ENCODE measurements around the gene WDR73. TPM values are rescaled to one million over a fixed set of nuclear protein-coding genes. Genes with fewer than 3 reads are reported as not detected.

Gene WDR73
- 13.6 and 15.0 TPM in 2 replicates for total RNA-seq

DNA sequence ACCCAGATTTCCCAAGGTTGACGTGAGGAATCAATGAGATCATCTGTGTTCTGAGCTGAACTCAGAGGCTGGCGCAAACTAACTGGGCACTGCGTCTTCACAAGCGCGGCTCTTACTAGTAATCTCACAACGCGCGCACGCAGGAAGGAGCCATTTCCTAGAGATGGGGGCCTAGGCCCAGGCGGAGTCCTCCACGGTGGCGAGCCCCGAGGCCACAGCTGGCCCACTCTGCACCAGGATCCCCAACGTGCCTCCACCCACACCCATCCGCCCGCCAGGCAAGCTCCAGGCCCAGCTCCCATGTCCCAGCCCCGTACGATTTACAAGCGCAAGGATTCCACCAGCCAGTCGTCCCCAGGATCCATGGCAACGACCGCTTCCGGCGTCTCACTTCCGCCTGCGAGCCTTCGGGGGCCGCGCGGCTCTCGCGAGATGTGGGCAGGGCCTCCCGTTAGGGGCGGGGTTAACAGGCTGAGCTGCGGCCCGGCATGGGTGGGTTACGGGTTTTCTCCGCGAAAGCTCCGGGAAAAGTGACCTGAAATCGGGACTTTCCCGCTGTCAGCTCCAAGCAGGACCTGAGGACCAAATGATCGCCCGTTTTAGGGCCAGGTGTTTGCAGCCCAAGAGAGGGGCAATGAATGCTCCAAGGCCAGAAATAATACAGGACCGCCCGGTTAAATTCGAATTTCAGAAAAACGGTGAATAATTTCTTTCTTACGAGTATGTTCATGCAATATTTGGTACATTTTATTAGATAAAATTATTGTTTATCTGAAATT lies at the start of gene WDR73:
Gene WDR73 (minus strand): TSS at position 374 of the 779 bp plus-strand sequence. CDS start 9 bp downstream, at position 365.

DNA sequence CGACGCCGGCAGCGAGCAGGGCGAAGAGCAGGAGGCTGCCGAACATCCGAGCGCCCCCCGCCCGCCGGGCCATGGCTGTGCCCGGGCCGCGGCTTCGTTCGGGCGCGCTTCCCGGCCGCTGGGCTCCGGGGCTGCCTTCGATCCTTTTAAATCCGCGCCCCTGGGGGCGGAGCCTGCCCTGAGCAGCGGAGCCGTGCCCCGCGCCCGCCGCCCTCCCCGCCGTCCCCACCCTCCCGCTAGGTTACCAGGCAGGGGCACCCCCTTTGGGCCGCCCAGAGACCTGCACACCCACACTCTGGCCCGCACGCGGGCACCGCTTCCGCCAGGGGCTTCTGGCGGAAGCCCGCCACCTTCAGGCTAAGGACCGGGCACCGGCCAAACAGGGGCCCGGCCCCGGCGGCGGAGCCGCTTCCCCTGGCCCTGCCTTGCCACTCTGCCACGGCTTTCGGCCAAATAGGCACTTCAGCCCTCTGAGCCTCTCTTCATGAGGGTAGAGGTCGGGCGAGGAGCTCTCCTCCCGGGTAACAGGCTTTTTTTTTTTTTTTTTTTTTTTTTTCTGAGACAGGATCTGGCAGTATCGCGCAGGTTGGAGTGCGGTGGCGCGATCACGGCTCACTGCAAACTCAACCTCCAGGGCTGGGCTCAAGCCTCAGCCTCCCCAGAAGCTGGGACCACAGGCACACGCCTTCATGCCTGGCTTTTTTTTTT lies 4.2 kb upstream of the WDR73 start, which contains the start of gene NMB:
Gene NMB (minus strand): TSS at position 120 of the 708 bp plus-strand sequence. CDS start 47 bp downstream, at position 73.

DNA sequence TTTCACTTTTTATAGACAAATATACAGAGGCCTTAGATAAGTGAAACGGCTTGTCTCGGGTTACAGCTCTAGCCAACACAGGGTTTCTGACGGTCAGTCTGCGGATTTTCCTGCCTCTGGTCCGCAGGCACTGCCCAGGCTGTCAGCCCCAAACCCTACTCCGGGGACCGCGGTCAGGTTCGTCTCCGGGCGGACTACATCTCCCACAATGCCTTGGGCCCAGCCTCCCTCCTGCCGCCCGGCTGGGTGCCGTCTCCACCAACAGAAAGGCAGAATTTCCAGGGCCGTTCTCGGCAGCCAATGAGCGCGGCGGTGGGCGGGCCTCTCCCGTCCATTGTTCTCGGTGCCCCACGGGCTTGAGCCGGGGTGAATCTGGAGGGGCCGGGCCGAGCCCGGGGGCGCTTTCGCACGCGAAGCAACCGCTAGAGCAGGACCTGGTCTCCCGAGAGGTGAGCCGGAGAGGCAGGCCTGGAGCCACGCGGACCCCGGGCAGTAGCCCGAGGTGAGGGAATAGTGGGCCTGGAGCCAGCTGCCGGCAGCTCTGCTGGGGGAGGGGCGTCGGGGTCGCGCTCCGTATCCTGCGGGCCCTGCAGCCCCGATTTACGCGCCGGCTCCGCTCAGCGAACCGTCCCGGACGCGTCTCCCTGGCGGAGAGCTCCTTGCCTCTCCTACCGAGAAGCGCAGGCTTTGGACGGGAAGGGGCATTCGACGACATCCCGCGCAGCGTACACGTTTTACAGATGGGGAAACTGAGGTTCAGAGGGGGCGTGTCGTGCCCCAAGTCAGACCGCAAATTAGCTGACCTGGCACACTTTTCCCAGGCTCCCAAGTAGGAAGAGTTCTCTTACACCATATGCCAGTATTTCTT lies 53.2 kb downstream of the WDR73 start, which contains the start of gene ZSCAN2:
Gene ZSCAN2 (plus strand): TSS at position 323 of the 868 bp plus-strand sequence. CDS start 2,919 bp downstream, outside the sequence.

Other genes with a start within 250 kb of the WDR73 start
- 6.2 and 9.3 TPM in 2 replicates for gene ZSCAN2, start 53.3 kb downstream of the WDR73 start, total RNA-seq
- 6.3 and 11.4 TPM in 2 replicates for gene NMB, start 3.9 kb upstream of the WDR73 start, total RNA-seq
- gene SEC11A, start 61.9 kb upstream of the WDR73 start, total RNA-seq: 194 and 219 TPM in 2 replicates
- gene ZNF592, start 94.3 kb upstream of the WDR73 start, total RNA-seq: 10.3 and 10.7 TPM in 2 replicates
- gene ALPK3, start 163.1 kb upstream of the WDR73 start, total RNA-seq: 22.2 and 30.7 TPM in 2 replicates
- gene SLC28A1, start 230.4 kb upstream of the WDR73 start, total RNA-seq: not detected in 2 replicates

Measured in mammary microvascular endothelial cell (primary cell).